ENCODE results near the gene BSND. TPM values are rescaled to one million over a fixed set of nuclear protein-coding genes. Genes with fewer than 3 reads are reported as not detected.

The BSND gene
- total RNA-seq, 1 experiment from 2014 or later, result 0.17 TPM

- no peak for TF ChIP-seq CTCF (conservative IDR thresholded peaks at IDR 0.05)
- no peaks in the 10 kb centered on the region for H3K36me3 Mint-ChIP-seq (ENCODE audit: insufficient read depth in 1 of 3, low read depth in 3 of 3)
- no CpG with 5 or more reads among the region's 3 CpGs for WGBS (ENCODE audit: extremely low coverage, insufficient read length, low lambda C conversion rate)
- H2BK20ac ChIP-seq (ENCODE audit: low read depth, low read length, poor library complexity, severe bottlenecking), result no peak overlapping the region
- no peak overlapping the region for H3K18ac ChIP-seq (ENCODE audit: insufficient read length, low read depth, low read length)
- no peak overlapping the region for H4K8ac ChIP-seq (replicated peaks; ENCODE audit: insufficient read length, low read depth, low read length)
- no peak overlapping the region for H3K4ac ChIP-seq (ENCODE audit: low read depth, low read length)
- no peak overlapping the region for H4K91ac ChIP-seq (ENCODE audit: insufficient read length, low read depth, low read length)
- H2BK120ac ChIP-seq (ENCODE audit: low read depth, low read length, poor library complexity, severe bottlenecking), result no peak overlapping the region
- H3K4me3 Mint-ChIP-seq, result no peak overlapping the region
- H3T11ph ChIP-seq (ENCODE audit: low read length), result no peak overlapping the region
- no peak overlapping the region for H2BK12ac ChIP-seq (ENCODE audit: insufficient read length, low read depth, low read length)
- no peak overlapping the region for H3K23ac ChIP-seq (ENCODE audit: insufficient read length, low read depth, low read length)
- H2AK5ac ChIP-seq (ENCODE audit: insufficient read length, low read length), result no peak overlapping the region
- H4K5ac ChIP-seq (ENCODE audit: insufficient read length, low read depth, low read length), result no peak overlapping the region
- H3K4me1 ChIP-seq (ENCODE audit: insufficient read depth, low read length), result peaks cover 6% of the 10 kb centered on the region; the same call in 1 of the 2 replicates
- no peaks in the 10 kb centered on the region for H3K79me1 ChIP-seq (ENCODE audit: insufficient read depth, low read depth, low read length, poor library complexity, severe bottlenecking)
- H3K27ac Mint-ChIP-seq, result no peak overlapping the region
- H3K27me3 ChIP-seq (ENCODE audit: insufficient read depth, low read length), result no peaks in the 10 kb centered on the region
- peaks cover 19 to 22% of the 10 kb centered on the region in 2 experiments for H3K4me1 Mint-ChIP-seq
- H3K56ac ChIP-seq (ENCODE audit: insufficient read length, low read depth, low read length), result no peak overlapping the region
- H2BK15ac ChIP-seq (ENCODE audit: low read depth, low read length), result no peak overlapping the region
- no peaks in the 10 kb centered on the region for H3K79me2 ChIP-seq (ENCODE audit: insufficient read depth, low read length)
- no peak overlapping the region for H3K4me2 ChIP-seq (ENCODE audit: insufficient read depth, insufficient read length, low read length)
- H3K23me2 ChIP-seq (ENCODE audit: insufficient read length, low read depth, low read length, poor library complexity, severe bottlenecking), result no peaks in the 10 kb centered on the region
- no peak for DNase-seq
- no peak overlapping the region for H2AFZ ChIP-seq (ENCODE audit: low read length)
- H3K9me3 ChIP-seq (ENCODE audit: control insufficient read depth, low read depth, low read length), result no peaks in the 10 kb centered on the region
- no peak overlapping the region for H3K14ac ChIP-seq (ENCODE audit: insufficient read depth, low read length)
- H4K20me1 ChIP-seq (ENCODE audit: control insufficient read depth, insufficient read depth, insufficient read length), result no peaks in the 10 kb centered on the region
- no peaks in the 10 kb centered on the region for H3K9me3 Mint-ChIP-seq
- H3K9ac ChIP-seq (ENCODE audit: extremely low read depth, insufficient read length, low read length), result no peak overlapping the region
- no peak overlapping the region for H2BK5ac ChIP-seq (ENCODE audit: insufficient read length, low read length)
- H3K27me3 Mint-ChIP-seq (ENCODE audit: low read depth), result peaks cover 8% of the 10 kb centered on the region
- H3K27ac ChIP-seq (ENCODE audit: insufficient read length, low read depth, low read length), result no peak overlapping the region
Observed at GRCh38 chr1:54986533-54986932, 12.2 kb upstream of the BSND start.
